ENCODE results near the gene C8G. TPM values are rescaled to one million over a fixed set of nuclear protein-coding genes. Genes with fewer than 3 reads are reported as not detected.

C8G gene
- total and polyA plus RNA-seq, 3 experiments from 2014 or later: 0.96 TPM; not detected in 2

- Histone ChIP-seq H3K4me1 (ENCODE audit: insufficient read depth, low read length) (peaks cover 34% of the 10 kb centered on the region), H3K27me3 (ENCODE audit: insufficient read depth, low read length, poor library complexity, severe bottlenecking) (no peaks in the 10 kb centered on the region), H3K4me3 (ENCODE audit: low read length) (peak overlapping the region; percentile 59), H3K27ac (ENCODE audit: low read depth, low read length) (peak overlapping the region; percentile 77), H3K9me3 (ENCODE audit: low read length) (no peaks in the 10 kb centered on the region), H3K36me3 (ENCODE audit: insufficient read depth, low read length) (peaks cover 16% of the 10 kb centered on the region)
- Mint-ChIP-seq H3K9me3 (no peaks in the 10 kb centered on the region), H3K4me1 (peaks cover 27 to 53% (median 38%) of the 10 kb centered on the region in 3 donors), H3K27ac (peak overlapping the region; percentile 91 to 99 (median 97)), H3K4me3 (peak overlapping the region; percentile 36 to 83 (median 75)), H3K36me3 (peaks cover 0 to 50% (median 2%) of the 10 kb centered on the region in 3 donors), H3K27me3 (no peaks in the 10 kb centered on the region)
- CTCF ChIA-PET: interaction anchor here (0.8 to 1.9 kb wide), 5 partner anchors 16 to 133 kb away, joined by 3 to 6 read pairs (median 3); partner anchors contain the start of genes AJM1 and TRAF2
- POLR2A ChIA-PET: interaction anchor here (0.9 to 1.5 kb wide), 2 partner anchors 16 to 42 kb away, joined by 3 to 10 read pairs; partner anchors contain the start of genes FBXW5 and TRAF2
- peak; percentile 49 to 89 (median 78) for DNase-seq
These were observed 42.7 kb upstream of the C8G start for GRCh38 chr9:136902259-136902821.

GRCh38 chr9:136903041-136903554, 41.9 kb upstream of the C8G start:
- no peaks in the 10 kb centered on the region for H3K27me3 Mint-ChIP-seq
- Histone ChIP-seq H3K9me3 (ENCODE audit: low read length) (no peaks in the 10 kb centered on the region), H3K4me3 (ENCODE audit: low read length) (no peak overlapping the region), H3K27me3 (ENCODE audit: insufficient read depth, low read length, poor library complexity, severe bottlenecking) (no peaks in the 10 kb centered on the region), H3K4me1 (ENCODE audit: insufficient read depth, low read length) (peaks cover 34% of the 10 kb centered on the region), H3K27ac (ENCODE audit: low read depth, low read length) (peak overlapping the region; percentile 77), H3K36me3 (ENCODE audit: insufficient read depth, low read length) (peaks cover 23% of the 10 kb centered on the region)
- H3K9me3 Mint-ChIP-seq: no peaks in the 10 kb centered on the region
- CTCF ChIA-PET: interaction anchor here (1.4 to 1.9 kb wide), 2 partner anchors 126 to 132 kb away, joined by 3 to 6 read pairs; no protein-coding TSS in a partner anchor
- DNase-seq: peak in 1 of 5 donors; percentile 27
- peaks cover 27 to 53% (median 38%) of the 10 kb centered on the region in 3 donors for H3K4me1 Mint-ChIP-seq
- H3K27ac Mint-ChIP-seq: peak overlapping the region; percentile 91 to 99 (median 97)
- peak overlapping the region in 4 of 7 donors; percentile 35 to 83 (median 66) for H3K4me3 Mint-ChIP-seq
- H3K36me3 Mint-ChIP-seq: peaks cover 0 to 58% (median 2%) of the 10 kb centered on the region in 3 donors
- POLR2A ChIA-PET: interaction anchor here (0.9 to 1.5 kb wide), 2 partner anchors 17 to 41 kb away, joined by 3 to 10 read pairs; partner anchors contain the start of genes FBXW5 and TRAF2

- no peaks in the 10 kb centered on the region for H3K27me3 ChIP-seq (ENCODE audit: insufficient read depth, low read length, poor library complexity, severe bottlenecking)
- Mint-ChIP-seq H3K9me3 (no peaks in the 10 kb centered on the region), H3K4me3 (no peak overlapping the region), H3K36me3 (peaks cover 0 to 59% (median 3%) of the 10 kb centered on the region in 3 donors), H3K27ac (peak overlapping the region in 7 of 8 donors; percentile 23 to 81 (median 43)), H3K4me1 (peaks cover 22 to 44% (median 27%) of the 10 kb centered on the region in 3 donors), H3K27me3 (no peaks in the 10 kb centered on the region)
- ChIA-PET POLR2A (no interaction called here), CTCF (interaction anchor here (1.3 kb wide), 1 partner anchor 87 kb away, joined by 3 read pairs; no protein-coding TSS in a partner anchor)
- H3K36me3 ChIP-seq (ENCODE audit: insufficient read depth, low read length): peaks cover 20% of the 10 kb centered on the region
- no peak overlapping the region for H3K27ac ChIP-seq (ENCODE audit: low read depth, low read length)
- no peak for DNase-seq
- H3K4me1 ChIP-seq (ENCODE audit: insufficient read depth, low read length): peaks cover 33% of the 10 kb centered on the region
- H3K9me3 ChIP-seq (ENCODE audit: low read length): no peaks in the 10 kb centered on the region
- H3K4me3 ChIP-seq (ENCODE audit: low read length): no peak overlapping the region
These were observed 38.8 kb upstream of the C8G start for GRCh38 chr9:136906266-136906665.

- Histone ChIP-seq H3K9me3 (ENCODE audit: low read length) (no peaks in the 10 kb centered on the region), H3K4me3 (ENCODE audit: low read length) (no peak overlapping the region), H3K27me3 (ENCODE audit: insufficient read depth, low read length, poor library complexity, severe bottlenecking) (no peaks in the 10 kb centered on the region), H3K27ac (ENCODE audit: low read depth, low read length) (no peak overlapping the region), H3K36me3 (ENCODE audit: insufficient read depth, low read length) (peaks cover 15% of the 10 kb centered on the region), H3K4me1 (ENCODE audit: insufficient read depth, low read length) (peaks cover 23% of the 10 kb centered on the region)
- Mint-ChIP-seq H3K36me3 (peaks cover 0 to 57% (median 3%) of the 10 kb centered on the region in 3 donors), H3K4me3 (no peak overlapping the region), H3K27ac (peak overlapping the region in 4 of 8 donors; percentile 48 to 86 (median 62)), H3K27me3 (no peaks in the 10 kb centered on the region), H3K4me1 (peaks cover 13 to 34% (median 17%) of the 10 kb centered on the region in 3 donors), H3K9me3 (no peaks in the 10 kb centered on the region)
- POLR2A ChIA-PET: interaction anchor here (0.6 kb wide), 1 partner anchor 22 kb away, joined by 4 read pairs; no protein-coding TSS in a partner anchor
- DNase-seq: no peak
- CTCF ChIA-PET: no interaction called here
These were observed 37.8 kb upstream of the C8G start for GRCh38 chr9:136907011-136907914.

- Mint-ChIP-seq H3K36me3 (peaks cover 4 to 68% (median 9%) of the 10 kb centered on the region in 3 donors), H3K4me3 (no peak overlapping the region), H3K4me1 (peaks cover 0 to 9% (median 2%) of the 10 kb centered on the region in 3 donors), H3K27me3 (no peaks in the 10 kb centered on the region), H3K9me3 (no peaks in the 10 kb centered on the region), H3K27ac (peak overlapping the region in 1 of 8 donors; percentile 50)
- no peak overlapping the region for H3K4me3 ChIP-seq (ENCODE audit: low read length)
- no peak overlapping the region for H3K27ac ChIP-seq (ENCODE audit: low read depth, low read length)
- no peaks in the 10 kb centered on the region for H3K9me3 ChIP-seq (ENCODE audit: low read length)
- H3K27me3 ChIP-seq (ENCODE audit: insufficient read depth, low read length, poor library complexity, severe bottlenecking): no peaks in the 10 kb centered on the region
- H3K4me1 ChIP-seq (ENCODE audit: insufficient read depth, low read length): no peaks in the 10 kb centered on the region
- DNase-seq: no peak
- ChIA-PET POLR2A (no interaction called here), CTCF (interaction anchor here (1.1 kb wide), 1 partner anchor 68 kb away, joined by 3 read pairs; the partner anchor contains the start of gene AJM1)
- H3K36me3 ChIP-seq (ENCODE audit: insufficient read depth, low read length): peaks cover 16% of the 10 kb centered on the region
These were observed 34.7 kb upstream of the C8G start for GRCh38 chr9:136910197-136910900.

- Mint-ChIP-seq H3K36me3 (peaks cover 4 to 71% (median 11%) of the 10 kb centered on the region in 3 donors), H3K9me3 (no peaks in the 10 kb centered on the region), H3K27ac (peak overlapping the region in 1 of 8 donors; percentile 50), H3K4me1 (peaks cover 0 to 7% (median 3%) of the 10 kb centered on the region in 3 donors), H3K4me3 (no peak overlapping the region), H3K27me3 (no peaks in the 10 kb centered on the region)
- no peaks in the 10 kb centered on the region for H3K27me3 ChIP-seq (ENCODE audit: insufficient read depth, low read length, poor library complexity, severe bottlenecking)
- ChIA-PET POLR2A (no interaction called here), CTCF (interaction anchor here (1.1 kb wide), 1 partner anchor 69 kb away, joined by 3 read pairs; the partner anchor contains the start of gene AJM1)
- H3K27ac ChIP-seq (ENCODE audit: low read depth, low read length): no peak overlapping the region
- no peak overlapping the region for H3K4me3 ChIP-seq (ENCODE audit: low read length)
- H3K36me3 ChIP-seq (ENCODE audit: insufficient read depth, low read length): peaks cover 18% of the 10 kb centered on the region
- no peaks in the 10 kb centered on the region for H3K9me3 ChIP-seq (ENCODE audit: low read length)
- no peaks in the 10 kb centered on the region for H3K4me1 ChIP-seq (ENCODE audit: insufficient read depth, low read length)
- no peak for DNase-seq
These were observed 34.2 kb upstream of the C8G start for GRCh38 chr9:136910901-136911245.

GRCh38 chr9:136913701-136914438, 31.2 kb upstream of the C8G start:
- Histone ChIP-seq H3K4me1 (ENCODE audit: insufficient read depth, low read length) (no peaks in the 10 kb centered on the region), H3K9me3 (ENCODE audit: low read length) (no peaks in the 10 kb centered on the region), H3K4me3 (ENCODE audit: low read length) (no peak overlapping the region), H3K36me3 (ENCODE audit: insufficient read depth, low read length) (peaks cover 22% of the 10 kb centered on the region), H3K27ac (ENCODE audit: low read depth, low read length) (no peak overlapping the region), H3K27me3 (ENCODE audit: insufficient read depth, low read length, poor library complexity, severe bottlenecking) (no peaks in the 10 kb centered on the region)
- Mint-ChIP-seq H3K4me3 (no peak overlapping the region), H3K27ac (peak overlapping the region in 2 of 8 donors; percentile 10 to 68), H3K4me1 (peaks cover 0 to 6% (median 0%) of the 10 kb centered on the region in 3 donors), H3K9me3 (no peaks in the 10 kb centered on the region), H3K36me3 (peaks cover 4 to 68% (median 13%) of the 10 kb centered on the region in 3 donors), H3K27me3 (no peaks in the 10 kb centered on the region)
- ChIA-PET POLR2A (no interaction called here), CTCF (no interaction called here)
- no peak for DNase-seq
